ENCODE results near the gene RUFY2.

GRCh38 chr10:68302503-68302823 lies 104.6 kb downstream of the RUFY2 start:
- TF ChIP-seq SUZ12 (IDR thresholded peaks at IDR 0.05; ENCODE audit: extremely low read depth, insufficient read depth, insufficient read length) (no peak), YY1 (IDR thresholded peaks at IDR 0.05; ENCODE audit: insufficient read depth, insufficient read length) (no peak), ZNF274 (IDR thresholded peaks at IDR 0.05; ENCODE audit: low read depth, low read length) (no peak)

Measured in NT2/D1 (cell line).